ENCODE measurements around the gene TRPC6. TPM values are rescaled to one million over a fixed set of nuclear protein-coding genes. Genes with fewer than 3 reads are reported as not detected.

TRPC6 gene
- total RNA-seq, 1 experiment from 2014 or later, result 1.3 TPM

- H3K36me3 Mint-ChIP-seq, result peaks cover 13% of the 10 kb centered on the region
- H3K9me3 Mint-ChIP-seq, result peaks cover 27% of the 10 kb centered on the region
- peak overlapping the region; percentile 16; the same call in 1 of the 2 replicates for H3K27ac Mint-ChIP-seq
- no peak overlapping the region for H3K4me3 Mint-ChIP-seq
- peaks cover 39% of the 10 kb centered on the region for H3K4me1 Mint-ChIP-seq
- peak; percentile 47 for DNase-seq (ENCODE audit: low spot score)
- peak; percentile 96 for ATAC-seq
- TF ChIP-seq ZNF423 (CRISPR knock-in tag; IDR thresholded peaks at IDR 0.05) (peak; percentile 56), TP53 (CRISPR knock-in tag; IDR thresholded peaks at IDR 0.05) (no peak)
- peaks cover 5% of the 10 kb centered on the region for H3K27me3 Mint-ChIP-seq (ENCODE audit: low read depth)
- ChIA-PET CTCF (interaction anchor here (1.1 kb wide), 1 partner anchor 68 kb away, joined by 3 read pairs; no protein-coding TSS in a partner anchor), POLR2A (interaction anchor here (0.5 kb wide), 1 partner anchor 897 kb away, joined by 3 read pairs; no protein-coding TSS in a partner anchor)
Measured at GRCh38 chr11:101516546-101516945, 67.3 kb downstream of the TRPC6 start.

DNA sequence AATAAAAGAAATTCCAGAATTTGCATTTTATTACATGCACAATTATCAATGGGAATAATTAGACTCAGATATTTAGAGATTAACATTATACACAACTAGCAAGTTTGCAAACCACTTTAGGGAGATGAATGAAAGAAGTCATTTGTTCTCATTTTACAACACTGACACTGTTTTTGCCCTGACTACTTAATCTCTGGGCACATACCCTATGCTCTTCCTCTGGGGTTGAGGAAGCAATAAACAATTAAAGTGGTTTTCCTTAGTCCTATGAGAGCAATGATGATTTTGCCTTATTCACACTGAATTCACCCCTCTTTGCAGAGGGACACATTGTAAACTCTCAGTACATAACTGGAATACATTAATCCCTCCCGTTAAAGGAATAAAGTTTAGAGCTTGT lies 72.7 kb downstream of the TRPC6 start:
- POLR2A ChIA-PET, result no interaction called here
- H3K27me3 Mint-ChIP-seq (ENCODE audit: low read depth), result no peaks in the 10 kb centered on the region
- H3K27ac Mint-ChIP-seq, result no peak overlapping the region
- no peak for DNase-seq (ENCODE audit: low spot score)
- H3K9me3 Mint-ChIP-seq, result peaks cover 5% of the 10 kb centered on the region
- TF ChIP-seq, protein P1, sequence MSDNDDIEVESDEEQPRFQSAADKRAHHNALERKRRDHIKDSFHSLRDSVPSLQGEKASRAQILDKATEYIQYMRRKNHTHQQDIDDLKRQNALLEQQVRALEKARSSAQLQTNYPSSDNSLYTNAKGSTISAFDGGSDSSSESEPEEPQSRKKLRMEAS (CRISPR knock-in tag; IDR thresholded peaks at IDR 0.05), result no peak
- TF ChIP-seq FOXP1 (CRISPR knock-in tag; IDR thresholded peaks at IDR 0.05; ENCODE audit: borderline replicate concordance) (no peak), JUN (CRISPR knock-in tag; IDR thresholded peaks at IDR 0.05) (no peak), RELA (CRISPR knock-in tag; IDR thresholded peaks at IDR 0.05; ENCODE audit: borderline replicate concordance) (no peak)
- CTCF ChIA-PET, result no interaction called here
- ATAC-seq, result no peak
- no peak overlapping the region for H3K4me3 Mint-ChIP-seq
- H3K4me1 Mint-ChIP-seq, result peaks cover 34% of the 10 kb centered on the region
- H3K36me3 Mint-ChIP-seq, result no peaks in the 10 kb centered on the region

DNA sequence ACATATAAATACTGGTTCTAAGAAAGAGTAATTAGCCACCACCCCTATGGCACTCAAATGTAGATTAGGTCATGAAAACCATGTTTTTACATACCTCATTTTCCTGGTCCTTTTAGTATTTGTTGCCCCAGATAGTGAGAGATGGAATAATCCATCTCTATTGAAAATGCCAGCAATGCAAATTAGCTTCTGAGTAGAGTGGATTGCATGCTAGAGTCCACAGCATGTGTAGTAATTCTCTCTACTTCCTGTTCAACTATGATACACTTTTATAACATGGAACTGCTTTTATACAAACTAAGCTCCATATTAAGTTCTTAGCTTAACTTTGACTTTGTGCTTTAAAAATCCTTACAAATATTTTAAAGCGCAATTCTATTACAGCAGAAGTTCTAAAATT lies 73.2 kb downstream of the TRPC6 start:
- CTCF ChIA-PET, result no interaction called here
- no peak overlapping the region for H3K4me3 Mint-ChIP-seq
- peaks cover 31% of the 10 kb centered on the region for H3K4me1 Mint-ChIP-seq
- POLR2A ChIA-PET, result no interaction called here
- H3K27me3 Mint-ChIP-seq (ENCODE audit: low read depth), result no peaks in the 10 kb centered on the region
- no peaks in the 10 kb centered on the region for H3K36me3 Mint-ChIP-seq
- DNase-seq (ENCODE audit: low spot score), result no peak
- no peak for ATAC-seq
- peaks cover 5% of the 10 kb centered on the region for H3K9me3 Mint-ChIP-seq
- no peak overlapping the region for H3K27ac Mint-ChIP-seq
- TF ChIP-seq NFE2L1 (CRISPR knock-in tag; IDR thresholded peaks at IDR 0.05) (no peak), ZNF281 (CRISPR knock-in tag; IDR thresholded peaks at IDR 0.05) (no peak), CREM (CRISPR knock-in tag; IDR thresholded peaks at IDR 0.05) (no peak), HMGA2 (CRISPR knock-in tag; IDR thresholded peaks at IDR 0.05) (no peak), RORB (CRISPR knock-in tag; IDR thresholded peaks at IDR 0.05) (no peak), TEAD4 (CRISPR knock-in tag; IDR thresholded peaks at IDR 0.05) (no peak), ZBTB43 (CRISPR knock-in tag; IDR thresholded peaks at IDR 0.05) (no peak), NR2C2 (CRISPR knock-in tag; IDR thresholded peaks at IDR 0.05) (no peak), ZNF671 (CRISPR knock-in tag; IDR thresholded peaks at IDR 0.05) (no peak), ATF1 (CRISPR knock-in tag; IDR thresholded peaks at IDR 0.05) (no peak), ZNF219 (CRISPR knock-in tag; IDR thresholded peaks at IDR 0.05; ENCODE audit: borderline replicate concordance) (no peak)

- CTCF ChIA-PET, result no interaction called here
- POLR2A ChIA-PET, result no interaction called here
- H3K27ac Mint-ChIP-seq, result no peak overlapping the region
- no peak for DNase-seq (ENCODE audit: low spot score)
- H3K4me1 Mint-ChIP-seq, result peaks cover 25% of the 10 kb centered on the region
- no peak overlapping the region for H3K4me3 Mint-ChIP-seq
- TF ChIP-seq NFYB (CRISPR knock-in tag; conservative IDR thresholded peaks at IDR 0.05; ENCODE audit: low read depth) (no peak), ERG (CRISPR knock-in tag; IDR thresholded peaks at IDR 0.05) (no peak), ELF4 (CRISPR knock-in tag; IDR thresholded peaks at IDR 0.05; ENCODE audit: low read depth) (no peak), SMAD3 (CRISPR knock-in tag; IDR thresholded peaks at IDR 0.05; ENCODE audit: borderline replicate concordance) (no peak), CREB1 (CRISPR knock-in tag; IDR thresholded peaks at IDR 0.05) (no peak), MYBL2 (CRISPR knock-in tag; IDR thresholded peaks at IDR 0.05) (no peak), NFE2L1 (CRISPR knock-in tag; IDR thresholded peaks at IDR 0.05) (no peak), PREB (CRISPR knock-in tag; IDR thresholded peaks at IDR 0.05; ENCODE audit: borderline replicate concordance) (no peak), CREM (CRISPR knock-in tag; IDR thresholded peaks at IDR 0.05) (no peak), RORB (CRISPR knock-in tag; IDR thresholded peaks at IDR 0.05) (no peak), JUN (CRISPR knock-in tag; IDR thresholded peaks at IDR 0.05) (no peak), ZNF317 (CRISPR knock-in tag; IDR thresholded peaks at IDR 0.05; ENCODE audit: borderline replicate concordance, low read depth) (no peak)
- peaks cover 5% of the 10 kb centered on the region for H3K9me3 Mint-ChIP-seq
- H3K27me3 Mint-ChIP-seq (ENCODE audit: low read depth), result no peaks in the 10 kb centered on the region
- no peak for ATAC-seq
- H3K36me3 Mint-ChIP-seq, result no peaks in the 10 kb centered on the region
Measured at GRCh38 chr11:101509922-101510321, 73.9 kb downstream of the TRPC6 start.

All from WTC11 (cell line).